Stimulated activated naive CD4-positive, alpha-beta T cell treated with Interleukin-2 at 50 U/mL for 16 hours (primary cell): ENCODE results near the gene LRRN1.
"Not testable (repeated sequence)": the region's sequence is repeated elsewhere in the genome, so short reads cannot be mapped to it uniquely, and the experiment has no call there.

ENCODE experiments used
- DNase-seq: peaks from one replicate; lab custom pipeline; 2025; lab: John Stamatoyannopoulos, UW

The LRRN1 gene

DNA sequence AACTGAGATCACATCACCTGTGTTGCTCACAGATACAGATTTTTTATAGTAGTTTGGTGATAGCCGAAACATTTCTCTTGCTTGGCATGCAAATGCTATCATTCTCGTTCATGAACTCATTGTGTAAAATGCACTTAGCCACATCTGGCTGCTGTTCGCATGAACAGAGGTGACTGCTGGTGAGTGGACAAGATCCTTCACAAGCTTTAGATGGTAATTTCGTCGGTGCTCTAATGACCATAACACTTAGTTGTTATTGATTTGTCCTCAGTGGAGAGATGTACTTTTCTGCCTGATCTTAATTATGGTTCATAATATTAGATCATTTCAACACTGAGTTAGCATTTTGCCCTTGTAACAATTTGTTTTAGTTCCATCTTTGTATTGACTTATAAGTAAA is 13.8 kb downstream of the LRRN1 start:
- no peak for DNase-seq

DNA sequence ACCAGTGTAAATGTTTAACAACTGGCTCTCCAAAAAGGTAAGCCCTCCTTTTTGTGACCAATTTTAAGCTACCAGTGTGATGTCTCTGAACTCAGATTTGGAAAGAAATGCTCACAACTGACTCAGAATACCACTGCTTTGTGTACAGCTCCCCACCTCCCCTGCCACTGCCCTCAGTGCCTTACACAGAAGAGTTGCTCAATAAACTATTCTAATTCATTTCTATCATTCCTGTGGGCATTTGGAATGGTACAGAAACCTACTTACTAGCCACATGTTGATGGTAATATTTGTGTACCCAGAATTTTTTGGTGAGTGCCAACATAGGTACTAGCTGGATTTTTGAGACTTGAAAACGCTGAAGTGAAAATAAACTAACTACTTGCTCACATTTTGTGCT is 16.0 kb downstream of the LRRN1 start:
- no peak for DNase-seq

DNA sequence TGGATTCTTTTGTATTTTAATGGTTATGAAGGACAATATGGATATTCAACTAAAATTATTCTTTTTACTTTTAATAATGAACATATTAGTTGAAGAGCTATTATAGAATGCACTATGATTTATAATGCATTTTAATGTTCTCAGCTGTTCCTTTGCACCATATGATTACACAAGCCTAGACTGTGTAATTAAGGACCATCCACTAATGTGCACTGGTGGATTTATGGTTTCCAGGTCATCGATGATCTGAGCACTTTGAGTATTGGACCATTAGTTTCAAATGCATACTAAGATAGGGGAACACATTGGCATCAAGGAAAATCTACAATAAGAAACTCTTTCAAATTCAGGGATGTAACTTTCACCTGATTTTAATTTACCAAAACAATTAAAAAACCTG is 16.8 kb downstream of the LRRN1 start:
- DNase-seq, result no peak

DNA sequence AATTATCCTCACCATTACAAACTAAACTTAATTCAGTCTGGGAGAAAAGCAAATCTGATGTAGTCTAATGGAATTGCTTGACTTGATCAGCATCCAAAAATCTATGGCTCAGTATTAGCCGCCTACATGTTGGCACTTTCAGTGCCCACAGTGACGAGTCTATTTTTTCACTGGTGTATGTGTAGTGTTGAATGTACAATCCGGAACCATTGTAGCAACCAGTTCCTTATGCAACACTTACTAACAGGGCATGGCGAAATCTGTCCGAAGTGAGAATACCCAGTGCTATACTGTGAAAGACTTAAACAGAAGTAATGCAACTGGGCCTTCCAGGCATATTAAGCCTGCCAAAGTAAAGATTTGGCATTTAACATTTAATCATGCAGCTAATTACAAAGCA is 18.6 kb downstream of the LRRN1 start:
- no peak for DNase-seq

DNA sequence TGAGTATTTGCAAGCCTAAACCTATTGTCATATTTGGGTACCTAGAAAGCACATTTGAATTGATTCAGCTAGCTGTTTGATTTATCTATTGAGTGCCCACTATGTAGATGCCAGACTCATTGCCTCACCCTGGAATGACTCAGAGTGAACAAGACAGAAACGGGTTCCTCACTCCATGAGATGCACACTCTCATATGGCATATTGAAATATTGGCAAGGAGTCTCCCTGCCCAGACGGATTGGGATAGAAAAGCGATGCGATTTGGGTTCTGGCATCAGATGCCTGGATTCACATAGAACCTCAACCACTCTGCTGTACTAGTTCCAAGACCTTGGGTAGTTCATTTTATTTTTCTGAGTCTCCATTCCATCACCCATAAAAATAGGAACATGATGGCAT is 22.5 kb downstream of the LRRN1 start:
- no peak for DNase-seq

DNA sequence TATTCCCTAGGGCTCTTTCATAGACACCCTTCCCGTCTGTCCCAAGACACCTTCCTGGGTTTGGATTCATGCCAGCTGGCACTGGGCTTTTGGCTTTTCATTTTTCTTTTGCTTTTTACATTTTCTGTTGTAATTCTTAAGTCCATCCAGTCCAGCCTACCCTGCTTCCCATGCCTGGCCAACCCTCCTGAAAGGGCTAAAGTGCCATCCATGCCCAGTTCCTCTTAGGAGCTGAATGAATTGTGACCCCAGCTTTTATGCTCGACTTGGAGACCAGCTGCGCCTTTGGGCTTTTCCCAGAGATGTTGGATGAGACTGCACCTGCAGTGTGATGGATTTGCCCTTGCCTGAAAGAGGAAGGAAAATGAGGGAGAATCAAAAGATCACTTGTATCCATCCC is 25.8 kb downstream of the LRRN1 start:
- no peak for DNase-seq

DNA sequence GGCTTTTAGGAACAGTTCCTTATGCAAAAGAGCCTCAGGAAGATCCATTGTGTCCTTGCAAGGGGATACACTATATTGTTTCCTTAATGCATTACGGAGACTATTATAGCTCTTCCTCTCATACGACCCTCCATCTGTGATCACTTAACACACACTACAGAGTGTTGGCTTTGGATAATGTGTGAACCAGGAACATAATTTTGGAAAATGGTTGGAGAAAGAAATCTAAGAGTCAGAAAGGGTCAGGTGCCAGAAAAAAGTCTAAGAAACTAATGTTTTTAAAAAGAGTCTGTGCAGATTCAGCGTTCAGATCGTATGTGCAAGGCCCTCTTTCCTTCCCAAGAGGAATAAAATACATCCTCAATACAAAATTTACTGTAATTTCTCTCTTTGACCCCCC is 27.3 kb downstream of the LRRN1 start:
- DNase-seq, result no peak

DNA sequence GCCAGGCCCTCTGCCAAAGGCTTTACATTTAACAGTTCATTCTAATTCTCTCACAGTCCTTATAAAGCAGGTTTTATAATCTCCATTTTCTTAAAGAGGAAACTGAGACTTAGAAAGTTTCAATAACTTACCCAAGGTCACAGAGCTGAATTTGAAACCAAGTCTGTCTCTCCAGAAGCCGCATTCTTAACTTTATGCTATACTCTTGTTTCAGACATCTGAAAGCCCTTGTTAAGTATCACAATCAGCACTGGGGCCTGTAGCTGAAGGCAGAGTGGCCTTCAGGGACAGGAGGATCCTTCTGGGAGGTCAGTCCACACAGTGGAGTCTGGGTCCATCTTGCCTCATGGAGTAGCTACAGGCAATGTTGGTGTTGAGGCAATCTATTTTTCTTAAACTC is 27.9 kb downstream of the LRRN1 start:
- no peak for DNase-seq

DNA sequence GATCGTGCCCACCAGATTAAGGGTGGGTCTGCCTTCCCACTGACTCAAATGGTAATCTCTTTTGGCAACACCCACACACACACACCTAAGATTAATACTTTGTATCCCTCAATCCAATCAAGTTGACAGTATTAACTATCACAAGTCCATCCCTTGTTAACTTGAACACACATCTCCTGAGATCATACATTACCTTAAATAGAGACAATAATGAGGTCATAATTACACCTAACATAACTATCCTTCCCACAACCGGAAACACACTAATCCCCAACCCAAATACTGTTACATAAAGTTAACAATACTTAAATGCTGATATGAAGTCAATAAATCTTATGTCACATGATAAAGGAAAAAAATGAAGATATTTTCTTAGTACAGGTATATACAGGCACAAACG is 29.2 kb downstream of the LRRN1 start:
- not testable (repeated sequence) for DNase-seq

DNA sequence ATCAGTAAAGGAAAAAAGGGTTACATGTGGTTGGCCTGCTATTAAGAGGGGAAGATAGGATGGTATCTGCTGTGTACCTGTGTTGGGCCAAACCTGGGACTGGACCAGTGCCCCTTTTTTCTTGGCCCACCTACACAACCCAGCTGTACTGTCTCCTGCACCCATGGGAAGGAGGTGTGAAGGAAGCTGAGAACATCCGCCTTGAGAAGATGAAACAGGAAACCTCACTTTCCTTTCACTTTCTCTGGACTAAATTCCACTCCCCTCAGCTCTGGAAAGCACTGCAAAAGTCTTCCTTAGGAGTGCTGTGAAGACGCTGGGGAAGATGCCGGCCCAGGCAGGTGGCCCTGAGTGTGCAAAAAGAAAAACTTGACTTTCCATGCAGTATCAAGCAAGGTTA is 37.6 kb downstream of the LRRN1 start:
- DNase-seq, result no peak

DNA sequence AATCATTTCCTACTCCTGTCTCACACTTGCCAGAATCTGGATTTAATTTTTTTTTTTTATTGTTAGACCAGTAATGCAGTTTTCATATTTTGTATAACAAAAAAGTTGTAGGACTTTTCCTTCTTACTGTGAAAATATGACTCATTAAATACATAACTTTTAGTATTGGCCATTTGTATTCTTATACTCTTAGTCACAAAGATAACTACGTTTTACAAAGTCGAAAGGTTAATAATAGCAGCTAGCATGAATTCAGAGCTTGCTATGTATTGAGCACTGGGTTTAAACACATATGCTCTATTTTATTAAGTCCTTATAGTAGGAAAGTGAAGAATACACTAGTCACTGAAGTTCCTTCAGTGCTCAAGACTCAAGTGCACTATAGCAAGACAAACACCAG is 43.1 kb downstream of the LRRN1 start:
- DNase-seq, result no peak

DNA sequence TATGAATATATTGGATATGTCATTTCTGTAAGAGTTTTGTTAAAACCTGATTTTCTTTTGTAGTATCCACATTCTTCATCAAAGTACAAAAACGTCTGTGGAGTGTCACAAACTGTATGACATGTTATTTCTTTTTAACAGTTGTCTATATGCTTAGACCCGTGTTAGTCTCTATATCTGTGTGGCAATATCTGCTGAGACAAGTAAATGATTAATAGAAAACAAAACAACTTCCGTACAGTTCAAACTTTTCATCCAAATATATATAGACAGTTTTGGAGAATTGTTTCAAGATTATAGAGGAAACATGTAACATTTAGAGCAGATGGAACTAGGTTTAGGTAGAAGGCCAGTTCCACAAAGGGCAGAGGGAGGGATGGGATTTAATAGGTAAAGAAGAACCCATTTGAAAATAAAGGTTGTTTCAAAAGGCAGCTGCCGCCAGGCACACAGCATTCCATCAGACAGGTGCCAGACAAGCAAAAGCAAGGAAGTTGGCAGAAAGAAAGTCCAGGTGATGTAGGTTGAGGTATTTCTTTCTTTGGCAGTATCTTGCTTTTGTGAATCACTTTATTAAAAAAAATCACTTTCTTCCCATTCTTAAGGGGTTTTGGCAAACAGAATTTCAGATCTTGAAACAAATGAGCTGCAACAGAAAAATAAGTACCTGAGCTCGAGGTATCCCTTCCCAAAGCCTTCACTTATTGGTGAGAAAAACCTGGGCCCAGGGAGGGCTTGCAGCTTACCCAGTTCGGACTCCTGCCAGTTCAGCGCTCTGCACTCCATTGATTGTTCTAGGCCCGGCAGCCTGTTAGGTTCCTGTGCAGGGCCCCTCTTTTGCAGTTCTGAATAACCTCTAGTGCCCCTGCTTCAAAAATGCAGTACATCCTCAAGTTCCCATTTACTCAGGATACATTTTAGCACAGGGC is 49.0 kb downstream of the LRRN1 start:
- no peak for DNase-seq

DNA sequence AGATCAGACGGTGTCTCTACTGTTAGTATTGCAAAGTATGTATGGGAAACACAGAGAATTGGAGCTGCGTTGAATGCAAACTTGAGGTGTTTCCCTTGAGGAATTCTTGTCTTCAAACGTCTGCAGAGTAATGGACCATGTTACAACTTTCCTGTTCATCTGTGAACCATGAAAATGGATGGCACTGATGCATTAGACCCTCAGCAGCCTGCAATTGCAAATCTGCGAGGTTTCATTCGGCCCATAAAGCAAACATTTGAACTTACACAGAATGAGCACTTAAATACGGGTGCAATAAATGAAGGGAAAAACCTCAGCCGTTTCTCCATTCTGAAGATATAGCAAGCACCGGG is 49.7 kb downstream of the LRRN1 start:
- DNase-seq, result no peak

DNA sequence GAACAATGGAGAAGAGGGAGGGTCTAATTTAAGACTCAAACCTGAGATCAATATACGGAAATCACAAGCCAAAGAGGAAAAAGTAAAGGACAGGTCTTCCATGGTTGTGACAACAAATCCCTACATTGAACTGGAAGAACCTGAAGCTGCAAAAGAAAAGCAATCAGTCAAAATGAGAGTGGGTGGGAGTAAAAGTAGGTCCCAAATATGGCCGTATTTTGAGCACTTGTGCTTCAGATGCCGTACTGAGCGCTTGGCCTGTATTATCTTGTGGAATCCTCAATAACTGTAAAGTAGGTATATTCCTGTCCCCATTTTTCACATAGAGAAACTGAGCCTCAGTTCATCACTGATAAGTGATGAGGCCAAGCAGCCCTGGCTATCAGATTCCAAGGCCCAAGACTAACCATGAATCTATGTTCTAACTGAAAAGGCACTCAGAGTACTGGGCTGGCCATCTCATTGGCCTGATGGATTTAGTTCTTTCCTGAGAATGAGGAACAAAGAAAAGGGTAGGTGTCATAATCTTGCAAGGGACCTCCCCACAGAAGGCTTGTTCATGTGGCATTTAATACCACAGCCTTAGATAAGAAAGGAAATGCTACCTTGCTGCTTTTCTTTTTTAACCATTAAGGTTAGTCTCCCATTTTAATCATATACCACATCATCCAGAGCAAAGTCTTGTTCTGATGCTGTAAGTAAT is 52.5 kb downstream of the LRRN1 start:
- DNase-seq, result no peak

DNA sequence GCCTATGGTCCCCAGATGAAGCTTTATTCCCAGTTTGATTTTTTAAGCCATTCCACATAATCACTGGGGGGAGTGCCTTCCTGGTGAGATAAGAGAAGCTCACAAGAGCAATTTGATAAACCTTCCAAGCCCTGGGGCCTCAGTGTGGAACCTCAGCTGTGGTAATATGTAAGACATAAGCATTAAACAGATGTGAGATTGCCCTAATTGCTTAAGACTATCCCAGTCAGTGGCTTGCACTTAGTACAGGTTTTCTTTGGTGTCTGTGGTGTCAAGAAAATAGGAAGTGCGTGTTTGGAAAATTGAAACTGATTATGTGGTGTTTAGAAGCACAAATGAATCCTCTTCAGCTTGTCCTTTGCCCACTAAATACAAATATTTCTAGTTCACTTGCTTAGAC is 54.3 kb downstream of the LRRN1 start:
- no peak for DNase-seq

DNA sequence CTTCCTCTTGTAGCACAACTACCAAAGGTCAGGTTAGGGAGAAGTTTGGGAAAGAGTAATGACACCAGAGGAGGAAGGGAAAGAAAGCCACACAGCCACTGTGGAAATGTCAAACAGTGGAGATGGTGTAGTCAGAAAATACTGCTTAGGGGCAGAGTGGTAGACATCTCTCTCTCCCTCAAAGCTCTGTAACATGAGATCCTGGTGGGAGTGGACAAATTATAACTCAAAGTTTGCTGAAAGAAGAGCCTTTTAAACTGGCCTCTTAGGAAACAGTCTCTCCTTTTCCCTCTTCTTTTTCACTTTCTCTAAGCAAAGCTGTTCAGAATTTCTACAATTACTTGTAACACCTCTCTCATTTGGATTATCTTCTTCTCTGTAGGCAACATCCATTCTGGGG is 55.8 kb downstream of the LRRN1 start:
- DNase-seq, result no peak

DNA sequence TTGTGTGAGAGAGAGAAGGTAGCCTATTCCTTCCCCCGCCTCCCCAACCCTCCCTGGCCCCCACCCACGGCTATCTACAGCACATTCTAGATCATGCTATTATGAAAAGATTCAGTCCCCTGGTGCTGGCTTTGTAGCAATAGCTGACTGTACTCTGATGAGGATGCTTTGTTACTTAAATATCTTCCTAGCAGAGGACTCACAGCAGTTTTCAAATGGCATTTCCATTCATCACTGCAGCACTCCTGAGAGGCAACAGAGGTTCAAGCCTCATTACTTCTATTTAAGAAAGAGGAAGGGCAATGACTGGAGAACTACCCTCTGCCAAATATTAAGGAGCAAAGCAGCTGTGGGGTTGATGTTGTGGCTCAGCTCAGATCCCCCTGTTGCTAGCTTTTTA is 61.0 kb downstream of the LRRN1 start:
- DNase-seq, result no peak

DNA sequence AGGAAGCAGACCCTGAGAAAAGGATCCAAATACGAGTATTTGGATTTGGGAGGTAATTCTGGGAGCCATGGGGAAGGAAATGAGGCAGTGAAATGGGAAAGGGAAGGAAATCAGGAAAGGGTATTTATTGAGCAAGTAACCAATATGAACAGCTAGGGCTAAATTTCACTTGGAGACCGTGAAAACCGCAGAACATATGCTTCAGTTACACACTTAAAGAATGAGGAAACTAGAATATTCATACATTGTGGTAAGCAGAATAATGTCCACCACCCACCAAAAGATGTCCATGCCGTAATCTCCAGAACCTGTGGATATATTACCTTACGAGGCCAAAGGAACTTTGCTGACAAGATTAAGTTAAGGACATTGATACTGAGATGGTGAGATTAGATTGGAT is 63.3 kb downstream of the LRRN1 start:
- DNase-seq, result no peak

DNA sequence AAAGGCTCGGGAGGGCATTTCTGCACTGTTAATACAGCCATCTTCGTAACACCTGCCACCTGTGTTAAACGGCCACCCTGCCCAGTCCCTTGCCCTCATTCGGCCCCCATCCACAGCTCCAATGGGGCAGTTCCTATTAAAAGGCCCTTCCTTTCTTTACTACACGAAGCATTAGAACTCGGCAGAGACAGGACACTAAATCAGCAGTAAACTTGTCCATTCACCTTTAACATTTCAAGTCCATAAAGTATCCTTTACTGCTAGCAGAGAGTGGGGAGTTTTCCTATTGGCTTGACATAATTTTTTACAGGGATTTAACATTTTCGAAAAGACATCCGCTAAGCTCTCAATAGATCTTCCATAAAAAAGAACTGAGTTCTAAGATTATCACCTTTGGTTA is 76.3 kb downstream of the LRRN1 start:
- DNase-seq, result no peak

DNA sequence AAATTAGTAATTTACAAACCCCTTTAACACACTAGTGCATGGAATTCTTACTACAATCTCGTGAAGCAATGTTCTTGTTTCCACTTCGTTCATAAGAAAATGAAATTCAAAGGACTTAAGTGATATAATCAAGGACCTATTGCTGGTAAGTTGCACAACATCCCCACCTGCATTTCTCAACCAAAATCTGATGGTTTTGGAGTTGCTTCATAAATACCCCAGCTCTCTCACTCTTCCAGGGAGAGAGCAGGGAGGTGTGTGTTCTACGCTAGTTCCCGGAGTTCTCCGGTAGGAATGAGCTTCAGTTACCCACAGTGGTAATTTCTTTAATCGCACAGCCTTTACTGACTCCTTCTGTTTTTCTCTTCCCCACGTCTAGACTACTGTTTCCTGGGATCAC is 81.8 kb downstream of the LRRN1 start:
- no peak for DNase-seq

DNA sequence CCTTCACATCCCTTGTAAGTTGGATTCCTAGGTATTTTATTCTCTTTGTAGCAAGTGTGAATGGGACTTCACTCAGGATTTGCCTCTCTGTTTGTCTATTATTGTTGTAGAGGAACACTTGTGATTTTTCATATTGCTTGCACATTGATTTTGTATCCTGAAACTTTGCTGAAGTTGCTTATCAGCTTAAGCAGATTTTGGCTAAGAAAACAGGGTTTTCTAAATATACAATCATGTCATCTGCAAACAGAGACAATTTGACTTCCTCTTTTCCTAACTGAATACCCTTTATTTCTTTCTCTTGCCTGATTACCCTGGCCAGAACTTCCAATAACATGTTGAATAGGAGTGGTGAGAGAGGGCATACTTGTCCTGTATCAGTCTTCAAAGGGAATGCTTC is 88.1 kb downstream of the LRRN1 start:
- DNase-seq, result not testable (repeated sequence)

DNA sequence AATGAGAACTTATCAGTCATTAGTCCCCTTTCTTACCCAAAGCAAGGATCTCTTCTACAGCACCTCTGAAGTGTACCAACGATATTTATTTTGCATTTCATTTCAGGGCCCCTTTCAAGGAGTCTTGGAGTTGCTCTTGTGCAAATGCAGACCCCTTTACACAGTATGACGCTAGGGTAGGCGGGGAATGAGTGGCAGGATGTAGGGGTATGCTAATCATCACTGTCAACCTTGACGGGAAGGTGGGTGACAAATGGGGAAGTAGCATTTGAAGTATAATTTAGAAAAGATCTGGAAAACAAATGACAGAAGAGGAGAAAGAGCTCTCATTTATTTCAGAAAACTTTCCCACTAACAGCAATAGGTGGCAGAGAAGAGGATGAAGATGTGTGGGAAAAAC is 94.4 kb downstream of the LRRN1 start:
- DNase-seq, result no peak
